Activated CD4-positive, alpha-beta T cell treated with anti-CD3 and anti-CD28 coated beads, Interleukin-10, Interleukin-2, amounts not matched to agents 100 ng/mL and 50 ng/mL, durations not matched to agents 16 hours and 8 hours (primary cell): ENCODE data around the gene UBE2L5.
"Not testable (repeated sequence)": the region's sequence is repeated elsewhere in the genome, so short reads cannot be mapped to it uniquely, and the experiment has no call there.

ENCODE experiments used
- DNase-seq: peaks from one replicate; pipeline ENCODE4 v3.0.0-alpha.2; 2020

The UBE2L5 gene

GRCh38 chr13:30440910-30441703 lies 18.8 kb downstream of the UBE2L5 start:
- DNase-seq, result peak; percentile 38

- no peak for DNase-seq
These were observed 20.6 kb downstream of the UBE2L5 start for GRCh38 chr13:30442926-30443325.

GRCh38 chr13:30443491-30443890 lies 21.2 kb downstream of the UBE2L5 start:
- DNase-seq, result not testable (repeated sequence)

- DNase-seq, result no peak
These were observed 21.7 kb downstream of the UBE2L5 start for GRCh38 chr13:30443957-30444404.

- DNase-seq, result no peak
These were observed 23.8 kb downstream of the UBE2L5 start for GRCh38 chr13:30446126-30446500.

GRCh38 chr13:30448441-30448840 lies 26.1 kb downstream of the UBE2L5 start:
- DNase-seq, result no peak

GRCh38 chr13:30450066-30450465 lies 27.8 kb downstream of the UBE2L5 start:
- DNase-seq, result no peak

- not testable (repeated sequence) for DNase-seq
These were observed 29.2 kb downstream of the UBE2L5 start for GRCh38 chr13:30451476-30451875.

GRCh38 chr13:30453727-30454126 lies 31.4 kb downstream of the UBE2L5 start:
- DNase-seq, result peak; percentile 26

- DNase-seq, result no peak
These were observed 32.7 kb downstream of the UBE2L5 start for GRCh38 chr13:30454991-30455390.

- DNase-seq, result no peak
These were observed 34.0 kb downstream of the UBE2L5 start for GRCh38 chr13:30456290-30456689.

- DNase-seq, result no peak
These were observed 35.1 kb downstream of the UBE2L5 start for GRCh38 chr13:30457306-30457891.

- DNase-seq, result peak; percentile 22
These were observed 39.2 kb downstream of the UBE2L5 start for GRCh38 chr13:30461279-30462066.

- DNase-seq, result peak; percentile 92
These were observed 41.6 kb downstream of the UBE2L5 start for GRCh38 chr13:30463787-30464495.

- DNase-seq, result peak; percentile 74
These were observed 42.4 kb downstream of the UBE2L5 start for GRCh38 chr13:30464496-30465342.

GRCh38 chr13:30465343-30465592 lies 43.0 kb downstream of the UBE2L5 start:
- no peak for DNase-seq

GRCh38 chr13:30465593-30466357 lies 43.5 kb downstream of the UBE2L5 start, which contains the start of gene HMGB1:
TSS of gene HMGB1 (minus strand) at chr13:30465936. CDS start at chr13:30463680, 2,256 bp downstream.
- peak; percentile 100 for DNase-seq

- DNase-seq, result peak; percentile 49
These were observed 44.0 kb downstream of the UBE2L5 start for GRCh38 chr13:30466358-30466714.

GRCh38 chr13:30466841-30467252 lies 44.6 kb downstream of the UBE2L5 start:
- DNase-seq, result peak; percentile 21

- DNase-seq, result no peak
These were observed 51.4 kb downstream of the UBE2L5 start for GRCh38 chr13:30473675-30474074.
